T-helper 17 cell (primary cell): Measurements from ENCODE around the gene GATAD2A. TPM values are rescaled to one million over a fixed set of nuclear protein-coding genes. Genes with fewer than 3 reads are reported as not detected.

ENCODE experiments used
- ATAC-seq: fragments of 150-1000 bp; cut with Tn5 transposase; 2 replicates; pipeline ENCODE4 v1.10.0; 2021; ENCODE audit warnings: mild to moderate bottlenecking, moderate library complexity
- DNase-seq, 3 donors: peaks; one replicate each; pipeline versions ENCODE4 v3.0.0 to v3.0.0-alpha.2; 2020 to 2021
- H3K9me3 ChIP-seq: one replicate; pipeline ENCODE4 v1.7.0; 2013; ENCODE audit warnings: low read length, mild to moderate bottlenecking; ENCODE audit not compliant: control insufficient read depth, poor library complexity, severe bottlenecking
- H3K27ac Mint-ChIP-seq: one replicate; pipeline ENCODE4 v1.8.0; 2022; ENCODE audit warnings: mild to moderate bottlenecking, moderate library complexity, mixed read lengths
- H3K27me3 Mint-ChIP-seq: one replicate; pipeline ENCODE4 v1.8.0; 2022; ENCODE audit warnings: mixed read lengths
- H3K36me3 Mint-ChIP-seq: one replicate; pipeline ENCODE4 v1.8.0; 2022; ENCODE audit warnings: low read depth, mixed read lengths
- H3K4me1 Mint-ChIP-seq: one replicate; pipeline ENCODE4 v1.8.0; 2022; ENCODE audit warnings: mild to moderate bottlenecking, mixed read lengths
- H3K4me3 Mint-ChIP-seq: one replicate; pipeline ENCODE4 v1.8.0; 2022; ENCODE audit warnings: mild to moderate bottlenecking, moderate library complexity, mixed read lengths
- total RNA-seq, 4 donors: library from RNA in 2 of 4; stranded (reverse) in 2 of 4; gene quantifications; one replicate each; pipeline ENCODE4 v1.2.3 and lab custom pipeline; 2022 to 2026

GATAD2A gene
- total RNA-seq, 2 donors from 2014 or later, result 129 to 153 TPM

- no peaks in the 10 kb centered on the region for H3K27me3 Mint-ChIP-seq
- H3K9me3 ChIP-seq, result no peaks in the 10 kb centered on the region
- ATAC-seq, result no peak
- H3K36me3 Mint-ChIP-seq, result peaks cover 4% of the 10 kb centered on the region
- H3K27ac Mint-ChIP-seq, result peak overlapping the region; percentile 90
- peaks cover 2% of the 10 kb centered on the region for H3K4me1 Mint-ChIP-seq
- no peak overlapping the region for H3K4me3 Mint-ChIP-seq
- DNase-seq, result no peak
These were observed 97.5 kb downstream of the GATAD2A start for GRCh38 chr19:19502808-19503602.

GRCh38 chr19:19504754-19505668, 99.5 kb downstream of the GATAD2A start:
- H3K4me3 Mint-ChIP-seq, result no peak overlapping the region
- no peaks in the 10 kb centered on the region for H3K9me3 ChIP-seq
- H3K27me3 Mint-ChIP-seq, result no peaks in the 10 kb centered on the region
- DNase-seq (no peak), ATAC-seq (no peak)
- no peak overlapping the region for H3K27ac Mint-ChIP-seq
- H3K36me3 Mint-ChIP-seq, result peaks cover 4% of the 10 kb centered on the region
- peaks cover 5% of the 10 kb centered on the region for H3K4me1 Mint-ChIP-seq

GRCh38 chr19:19505669-19506326, 100.3 kb downstream of the GATAD2A start:
- Mint-ChIP-seq H3K27me3 (no peaks in the 10 kb centered on the region), H3K4me3 (no peak overlapping the region), H3K4me1 (peaks cover 5% of the 10 kb centered on the region), H3K36me3 (peaks cover 4% of the 10 kb centered on the region), H3K27ac (no peak overlapping the region)
- ATAC-seq, result no peak
- no peaks in the 10 kb centered on the region for H3K9me3 ChIP-seq
- DNase-seq, result no peak

GRCh38 chr19:19506592-19506991, 101.1 kb downstream of the GATAD2A start:
- no peak overlapping the region for H3K27ac Mint-ChIP-seq

GRCh38 chr19:19507354-19507753, 101.9 kb downstream of the GATAD2A start:
- Mint-ChIP-seq H3K4me3 (no peak overlapping the region), H3K27ac (no peak overlapping the region), H3K36me3 (peaks cover 4% of the 10 kb centered on the region), H3K27me3 (no peaks in the 10 kb centered on the region), H3K4me1 (peaks cover 5% of the 10 kb centered on the region)
- DNase-seq (no peak), ATAC-seq (no peak)
- no peaks in the 10 kb centered on the region for H3K9me3 ChIP-seq

More at GRCh38 chr19:19506592-19506991, 101.1 kb downstream of the GATAD2A start:
- Mint-ChIP-seq H3K36me3 (peaks cover 4% of the 10 kb centered on the region), H3K4me3 (no peak overlapping the region), H3K27me3 (no peaks in the 10 kb centered on the region), H3K4me1 (peaks cover 5% of the 10 kb centered on the region)
- DNase-seq, result no peak
- no peaks in the 10 kb centered on the region for H3K9me3 ChIP-seq
- no peak for ATAC-seq

- no peak for ATAC-seq
- Mint-ChIP-seq H3K27me3 (no peaks in the 10 kb centered on the region), H3K36me3 (peaks cover 2% of the 10 kb centered on the region), H3K4me1 (peaks cover 3% of the 10 kb centered on the region), H3K4me3 (no peak overlapping the region), H3K27ac (peak overlapping the region; percentile 67)
- no peaks in the 10 kb centered on the region for H3K9me3 ChIP-seq
- DNase-seq, result no peak
These were observed 102.7 kb downstream of the GATAD2A start for GRCh38 chr19:19508217-19508616.

- Mint-ChIP-seq H3K4me1 (peaks cover 3% of the 10 kb centered on the region), H3K36me3 (no peaks in the 10 kb centered on the region), H3K27ac (no peak overlapping the region), H3K27me3 (no peaks in the 10 kb centered on the region), H3K4me3 (peak overlapping the region; percentile 63)
- DNase-seq (no peak), ATAC-seq (no peak)
- no peaks in the 10 kb centered on the region for H3K9me3 ChIP-seq
These were observed 105.0 kb downstream of the GATAD2A start for GRCh38 chr19:19510432-19510831.

- H3K4me1 Mint-ChIP-seq, result peaks cover 6% of the 10 kb centered on the region
- no peaks in the 10 kb centered on the region for H3K36me3 Mint-ChIP-seq
- H3K9me3 ChIP-seq, result no peaks in the 10 kb centered on the region
- no peak overlapping the region for H3K4me3 Mint-ChIP-seq
- no peak for ATAC-seq
- H3K27ac Mint-ChIP-seq, result no peak overlapping the region
- no peak for DNase-seq
- no peaks in the 10 kb centered on the region for H3K27me3 Mint-ChIP-seq
These were observed 108.2 kb downstream of the GATAD2A start for GRCh38 chr19:19513682-19514081.

- Mint-ChIP-seq H3K27ac (peak overlapping the region; percentile 11), H3K4me3 (no peak overlapping the region), H3K27me3 (no peaks in the 10 kb centered on the region), H3K4me1 (peaks cover 5% of the 10 kb centered on the region), H3K36me3 (no peaks in the 10 kb centered on the region)
- no peak for DNase-seq
- no peak for ATAC-seq
- no peaks in the 10 kb centered on the region for H3K9me3 ChIP-seq
These were observed 108.8 kb downstream of the GATAD2A start for GRCh38 chr19:19514215-19514657.

GRCh38 chr19:19514881-19515641, 109.6 kb downstream of the GATAD2A start, which contains the start of gene TSSK6:
Gene TSSK6, minus strand, starts transcription at chr19:19515548. Its CDS starts 121 bp downstream, at chr19:19515427.
- no peaks in the 10 kb centered on the region for H3K36me3 Mint-ChIP-seq
- H3K27ac Mint-ChIP-seq, result peak within 1 kb of the TSS; percentile 94
- no peak for DNase-seq
- no peaks in the 10 kb centered on the region for H3K9me3 ChIP-seq
- H3K27me3 Mint-ChIP-seq, result no peaks in the 10 kb centered on the region
- no peak for ATAC-seq
- H3K4me1 Mint-ChIP-seq, result peaks cover 8% of the 10 kb centered on the region
- peak within 1 kb of the TSS; percentile 91 for H3K4me3 Mint-ChIP-seq

GRCh38 chr19:19515642-19516519, 110.4 kb downstream of the GATAD2A start, which contains the start of gene NDUFA13:
Gene NDUFA13, plus strand, starts transcription at chr19:19516225. Its CDS starts 14 bp downstream, at chr19:19516239.
- Mint-ChIP-seq H3K4me3 (peak within 1 kb of the TSS; percentile 91), H3K4me1 (peaks cover 11% of the 10 kb centered on the region), H3K27me3 (no peaks in the 10 kb centered on the region), H3K36me3 (no peaks in the 10 kb centered on the region), H3K27ac (peak within 1 kb of the TSS; percentile 94)
- ATAC-seq (peak; percentile 89), DNase-seq (peak; percentile 79 to 92 (median 89))
- no peaks in the 10 kb centered on the region for H3K9me3 ChIP-seq
